Erythroblast (primary cell): ENCODE measurements around the gene PGAM2.

Experiments used
- GATA1 ChIP-seq: IDR thresholded peaks from 2 replicates; pipeline ENCODE4 v1.6.1; 2011; ENCODE audit warnings: low read depth, mild to moderate bottlenecking, control low read depth, low read length, moderate library complexity
- POLR2A ChIP-seq: IDR thresholded peaks from 2 replicates; pipeline ENCODE4 v1.6.1; 2011; ENCODE audit warnings: mild to moderate bottlenecking, low read length

GRCh38 chr7:44077681-44078091 lies 12.3 kb upstream of the PGAM2 start:
- no peak for TF ChIP-seq POLR2A
- no peak for TF ChIP-seq GATA1
